Pancreas (tissue), 10 donors: ENCODE data around the gene WDFY4. TPM values are rescaled to one million over a fixed set of nuclear protein-coding genes. Genes with fewer than 3 reads are reported as not detected.

Experiments
- ATAC-seq, 4 donors: fragments of 200-7000 bp; cut with Tn5 transposase; one replicate each; pipeline versions ENCODE4 v1.8.0 to v1.9.1; 2020; ENCODE audit warnings: mild to moderate bottlenecking in 4 of 4, moderate library complexity in 4 of 4
- DNase-seq, 6 donors: peaks; one replicate each; pipeline ENCODE4 v3.0.0-alpha.2; 2020
- FAIRE-seq: peaks from 2 replicates; lab custom pipeline; 2012; peaks lifted over from hg19 to GRCh38; lab: Jason Lieb, UNC
- H3K27ac ChIP-seq, 4 donors: fragments of 200-600 bp; sonication (generic); 1 replicate in 3 of 4; 2 replicates in 1 of 4; pipeline versions ENCODE4 v1.5.0 to v1.8.0; 2020
- H3K27me3 ChIP-seq, 4 donors: fragments of 200-600 bp; one replicate each; pipeline ENCODE4 v1.8.0; 2021
- H3K36me3 ChIP-seq, 3 donors: fragments of 200-600 bp; sonication (generic) in 1 of 3; one replicate each; pipeline versions ENCODE4 v1.5.0 to v1.8.0; 2020 to 2021
- H3K4me1 ChIP-seq, 3 donors: fragments of 200-600 bp; one replicate each; pipeline ENCODE4 v1.8.0; 2021
- H3K4me3 ChIP-seq, 4 donors: fragments of 200-600 bp; sonication (generic) in 2 of 4; one replicate each; pipeline versions ENCODE4 v1.5.0 to v1.8.0; 2020 to 2021
- H3K9me3 ChIP-seq, 4 donors: fragments of 200-600 bp; one replicate each; pipeline ENCODE4 v1.8.0; 2021
- CTCF ChIP-seq, 4 donors: fragments of 200-600 bp; sonication (generic) in 3 of 4; IDR thresholded peaks; one replicate each; pipeline versions ENCODE4 v1.5.0 to v1.8.0; 2021; ENCODE audit warnings: antibody characterized with exemption in 4 of 4
- WGBS, 2 donors: extraction: QIAGEN DNeasy Blood & Tissue Kit; methylation state at CpG; one replicate each; pipeline ENCODE4 v1.1.7; 2013; 5-methylcytosine and 5-hydroxymethylcytosine counted together
- intact Hi-C, 3 donors: fragments of 100-400 bp; cut with DNase I; formaldehyde crosslinking; loops; one replicate each; pipeline versions ENCODE4 v1.11.1 to v1.14.2; 2022
- polyA plus RNA-seq, 2 donors: library from polyadenylated mRNA; stranded (reverse); fragments of 200-250 nt; gene quantifications; one replicate each; pipeline ENCODE4 v1.2.3, GENCODE V29; 2013
- total RNA-seq, 6 donors: library from RNA; stranded (reverse); fragmentation: NEBNext Ultra II Directional in 4 of 6; extraction: Animal tissue kit (Norgen Biotek cat#: 25700) in 4 of 6; gene quantifications; one replicate each; pipeline versions ENCODE4 v1.2.1 to v1.2.4, GENCODE V29; 2021 to 2023
- donor health status: healthy with polysubstance abuse.
- donor health status: DM: no; HTN: no; CAD: no; lungs with moderate emphysema.
- donor health status: DM: no; HTN: no; CAD: no.
- donor health status: control.
- donor health status: control.
- donor health status: Bipolar disorder and iron deficiency.
- donor health status: DM: yes; HTN: yes; CAD: no.
- donor health status: DM: no; HTN: no; CAD: no.
- donor health status: DM: no; HTN: no; CAD: no.
- donor health status: DM: yes; HTN: yes; CAD: no.

WDFY4 gene
- total and polyA plus RNA-seq, 8 donors = 0.14 to 8.4 (median 0.72) TPM

- no peak overlapping the region for H3K27ac ChIP-seq
- FAIRE-seq (no peak), ATAC-seq (no peak), DNase-seq (no peak)
- H3K27me3 ChIP-seq = no peaks in the 10 kb centered on the region
- no peaks in the 10 kb centered on the region for H3K4me1 ChIP-seq
- no peaks in the 10 kb centered on the region for H3K9me3 ChIP-seq
- WGBS, 2 donors = 80 to 82% methylated on average over 9 of the region's 9 CpGs
- no peak overlapping the region for H3K4me3 ChIP-seq
- TF ChIP-seq CTCF (IDR thresholded peaks at IDR 0.05) = no peak
- no peaks in the 10 kb centered on the region for H3K36me3 ChIP-seq
- intact Hi-C loops = no loop called here
Observed at GRCh38 chr10:48820231-48820630, 135.6 kb downstream of the WDFY4 start.

- intact Hi-C loops = no loop called here
- no peaks in the 10 kb centered on the region for H3K4me1 ChIP-seq
- no peak overlapping the region for H3K27ac ChIP-seq
- DNase-seq (peak in 1 of 6 donors; percentile 43), ATAC-seq (no peak), FAIRE-seq (no peak)
- H3K4me3 ChIP-seq = no peak overlapping the region
- no peak for TF ChIP-seq CTCF (IDR thresholded peaks at IDR 0.05)
- WGBS, 2 donors = 70 to 83% methylated on average over 10 of the region's 10 CpGs
- no peaks in the 10 kb centered on the region for H3K27me3 ChIP-seq
- H3K36me3 ChIP-seq = no peaks in the 10 kb centered on the region
- H3K9me3 ChIP-seq = no peaks in the 10 kb centered on the region
Observed at GRCh38 chr10:48820699-48821098, 136.0 kb downstream of the WDFY4 start.

- no peaks in the 10 kb centered on the region for H3K27me3 ChIP-seq
- no peak overlapping the region for H3K27ac ChIP-seq
- TF ChIP-seq CTCF (IDR thresholded peaks at IDR 0.05) = no peak
- ATAC-seq = no peak
- DNase-seq = no peak
- H3K4me3 ChIP-seq = no peak overlapping the region
- WGBS, 2 donors = 60 to 68% methylated on average over 4 of the region's 4 CpGs
- H3K4me1 ChIP-seq = no peaks in the 10 kb centered on the region
- intact Hi-C loops = no loop called here
- FAIRE-seq = no peak
- no peaks in the 10 kb centered on the region for H3K36me3 ChIP-seq
- no peaks in the 10 kb centered on the region for H3K9me3 ChIP-seq
Observed at GRCh38 chr10:48821111-48821510, 136.4 kb downstream of the WDFY4 start.

GRCh38 chr10:48821692-48822091 lies 137.0 kb downstream of the WDFY4 start:
- TF ChIP-seq CTCF (IDR thresholded peaks at IDR 0.05) = no peak
- no peak for DNase-seq
- no peak for ATAC-seq
- FAIRE-seq = no peak
- WGBS, 2 donors = 69 to 88% methylated on average over 3 of the region's 3 CpGs
- no peaks in the 10 kb centered on the region for H3K36me3 ChIP-seq
- no peaks in the 10 kb centered on the region for H3K4me1 ChIP-seq
- no peak overlapping the region for H3K4me3 ChIP-seq
- no peaks in the 10 kb centered on the region for H3K27me3 ChIP-seq
- intact Hi-C loops = no loop called here
- H3K27ac ChIP-seq = no peak overlapping the region
- no peaks in the 10 kb centered on the region for H3K9me3 ChIP-seq

- H3K4me1 ChIP-seq = no peaks in the 10 kb centered on the region
- TF ChIP-seq CTCF (IDR thresholded peaks at IDR 0.05) = no peak
- no peaks in the 10 kb centered on the region for H3K27me3 ChIP-seq
- H3K4me3 ChIP-seq = no peak overlapping the region
- H3K9me3 ChIP-seq = no peaks in the 10 kb centered on the region
- H3K27ac ChIP-seq = no peak overlapping the region
- no peaks in the 10 kb centered on the region for H3K36me3 ChIP-seq
- ATAC-seq (no peak), FAIRE-seq (no peak), DNase-seq (no peak)
- intact Hi-C loops = no loop called here
- 74 to 77% methylated on average over 2 of the region's 2 CpGs for WGBS, 2 donors
Observed at GRCh38 chr10:48833674-48834073, 149.0 kb downstream of the WDFY4 start.
